Eye (tissue), 1 donor: ENCODE measurements around the gene PIK3C2G.

Experiments
- DNase-seq: peaks from one replicate; pipeline ENCODE4 v3.0.0-alpha.2; 2015

The PIK3C2G gene

DNA sequence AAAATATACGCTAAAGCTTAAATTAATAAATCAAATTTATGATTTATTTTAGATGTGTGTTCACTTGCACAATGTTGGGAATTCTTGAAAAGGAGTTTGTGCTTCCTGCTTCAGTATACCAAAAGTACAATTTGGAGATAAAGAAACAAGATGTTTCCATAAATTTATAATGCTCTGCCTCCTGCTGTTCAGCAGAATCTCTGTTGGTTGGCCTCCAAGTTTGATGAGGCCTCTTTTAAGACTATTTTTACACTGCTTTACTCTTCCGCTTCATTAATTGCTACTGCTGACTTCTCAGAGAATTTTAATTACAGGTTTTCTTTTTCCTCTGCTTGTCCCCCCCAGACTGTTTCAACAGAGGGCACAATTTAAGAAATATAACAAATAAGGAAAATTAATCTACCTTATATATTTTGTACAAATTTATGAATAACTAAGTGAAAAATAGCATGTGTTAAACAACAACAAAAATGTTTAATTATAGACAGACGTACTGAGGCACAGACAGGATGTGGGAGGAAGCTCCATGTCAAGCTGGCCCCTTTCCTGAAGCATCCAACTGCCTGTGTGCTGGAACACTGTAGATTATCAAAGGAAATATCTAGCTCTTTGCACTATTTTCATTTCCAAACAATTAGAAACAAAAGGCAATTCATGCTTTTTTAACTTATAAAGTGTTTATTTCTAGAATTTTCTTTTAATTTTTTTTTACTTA, 83.9 kb downstream of the PIK3C2G start:
- peak; percentile 8 for DNase-seq

GRCh38 chr12:18352312-18352711, 91.0 kb downstream of the PIK3C2G start:
- no peak for DNase-seq

DNA sequence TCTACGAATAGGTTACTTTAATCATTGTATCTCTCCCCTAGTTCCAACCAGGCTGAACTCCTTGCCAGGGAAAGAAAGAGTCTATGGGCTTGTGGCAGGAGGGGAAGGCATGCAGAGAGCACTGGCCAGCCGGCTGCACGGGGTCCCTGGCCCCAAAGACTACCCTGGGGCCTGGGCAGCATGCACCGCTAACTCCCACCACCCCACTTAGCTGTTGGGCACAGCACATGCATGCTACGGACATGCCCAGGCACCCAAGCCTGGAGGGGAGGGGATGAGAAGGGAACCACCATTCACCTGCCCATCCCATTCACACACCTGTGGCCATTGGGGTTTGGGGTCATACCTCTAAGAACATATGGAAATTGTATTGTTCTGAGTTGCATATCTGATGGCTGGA, 94.1 kb downstream of the PIK3C2G start:
- no peak for DNase-seq

DNA sequence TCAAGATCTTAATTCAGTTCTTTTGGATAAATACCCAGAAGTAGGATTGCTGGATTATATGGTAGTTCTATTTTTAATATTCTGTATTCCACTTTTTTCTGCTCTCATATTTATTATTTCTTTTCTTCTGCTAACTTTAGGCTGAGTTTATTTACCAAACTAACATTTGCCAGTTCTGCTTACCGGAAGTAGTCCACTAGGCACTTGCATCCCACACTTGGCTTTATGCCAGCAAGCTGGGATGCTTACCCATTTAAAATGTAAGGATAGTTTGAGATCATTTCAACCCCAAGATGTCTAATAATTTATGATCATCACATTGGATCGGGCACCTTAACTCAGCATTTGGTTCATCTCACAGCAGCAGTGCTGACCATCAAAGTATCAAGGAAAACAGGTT, 96.8 kb downstream of the PIK3C2G start:
- DNase-seq: no peak

- DNase-seq: no peak
Measured at GRCh38 chr12:18358930-18359329, 97.6 kb downstream of the PIK3C2G start.

GRCh38 chr12:18361433-18361832, 100.1 kb downstream of the PIK3C2G start:
- no peak for DNase-seq

- no peak for DNase-seq
Measured at GRCh38 chr12:18363321-18363720, 102.0 kb downstream of the PIK3C2G start.

- no peak for DNase-seq
Measured at GRCh38 chr12:18368594-18368993, 107.3 kb downstream of the PIK3C2G start.

- peak; percentile 15 for DNase-seq
Measured at GRCh38 chr12:18373181-18373580, 111.9 kb downstream of the PIK3C2G start.

DNA sequence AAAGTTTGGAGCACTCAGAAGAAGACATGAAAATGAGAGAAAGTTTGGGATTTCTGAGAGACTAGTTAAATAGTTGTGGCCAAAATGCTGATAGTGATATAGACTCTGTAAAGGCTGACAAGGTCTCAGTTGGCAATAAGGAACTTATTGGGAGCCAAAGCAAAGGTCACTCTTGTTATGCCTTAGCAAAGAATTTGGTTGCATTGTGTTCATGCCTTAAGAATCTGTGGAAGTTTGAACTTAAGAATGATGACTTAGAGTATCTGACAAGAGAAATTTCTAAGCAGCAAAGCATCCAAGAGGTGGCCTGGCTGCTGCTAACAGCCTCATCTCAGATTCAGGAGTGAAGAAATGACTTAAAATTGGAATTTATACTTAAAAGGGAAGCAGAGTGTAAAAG, 113.8 kb downstream of the PIK3C2G start:
- no peak for DNase-seq

GRCh38 chr12:18375583-18375982, 114.3 kb downstream of the PIK3C2G start:
- DNase-seq: no peak

GRCh38 chr12:18382236-18382885, 121.0 kb downstream of the PIK3C2G start:
- peak; percentile 54 for DNase-seq

DNA sequence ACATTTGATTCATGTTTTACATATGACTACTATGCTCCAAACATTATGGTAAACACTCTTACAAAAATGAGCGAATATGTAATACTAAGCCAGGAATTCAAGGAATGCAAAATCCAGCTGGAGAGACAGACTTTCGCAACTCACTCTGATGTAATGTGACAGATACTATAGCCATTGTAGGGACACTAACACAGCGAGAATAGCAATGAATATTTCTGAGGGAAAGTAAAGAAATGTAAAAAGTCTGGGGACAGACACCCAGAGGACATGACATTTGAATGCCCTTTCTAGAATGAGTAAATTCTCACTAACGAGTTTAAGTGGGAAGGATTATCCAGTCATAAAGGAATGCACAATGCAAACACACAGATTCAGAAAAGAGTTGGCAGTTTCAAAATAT, 121.9 kb downstream of the PIK3C2G start:
- peak; percentile 85 for DNase-seq

DNA sequence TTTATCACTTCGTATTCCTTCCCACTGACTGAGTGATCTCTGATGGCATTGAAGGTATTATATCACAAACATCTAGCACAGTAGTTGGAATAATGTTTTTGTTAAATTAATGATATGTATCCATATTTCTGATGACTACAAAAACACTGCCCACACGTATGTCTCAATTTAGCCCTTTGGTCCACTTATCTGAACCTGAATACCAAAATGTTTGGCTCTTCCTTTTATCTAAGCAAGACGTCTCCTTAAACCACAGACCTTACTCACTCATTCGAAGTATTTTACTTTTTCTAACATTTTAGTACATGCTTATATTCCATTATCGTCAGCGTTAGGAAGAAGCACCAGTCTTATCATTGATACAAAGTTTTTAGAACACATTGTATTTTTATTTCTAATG, 126.4 kb downstream of the PIK3C2G start:
- DNase-seq: no peak

- DNase-seq: no peak
Measured at GRCh38 chr12:18389820-18390219, 128.5 kb downstream of the PIK3C2G start.

DNA sequence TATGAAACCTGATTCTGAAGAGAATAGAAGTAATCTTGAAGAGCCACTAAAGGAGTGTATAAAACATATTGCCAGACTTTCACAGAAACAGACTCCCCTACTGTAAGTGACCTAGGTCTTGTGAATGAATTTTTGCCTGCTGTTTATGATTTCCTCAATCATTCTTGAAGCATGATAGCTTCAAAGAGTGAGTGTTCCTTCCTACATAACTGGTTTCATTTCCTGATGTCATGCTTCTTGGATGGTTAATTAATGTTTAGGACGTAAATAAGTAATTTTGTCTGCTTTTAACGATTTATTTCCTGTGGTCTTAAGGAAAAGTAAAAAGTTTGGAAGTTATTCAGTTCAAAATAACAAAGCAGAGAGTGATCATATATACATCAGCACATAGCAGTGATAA, 129.8 kb downstream of the PIK3C2G start:
- DNase-seq: peak; percentile 19

DNA sequence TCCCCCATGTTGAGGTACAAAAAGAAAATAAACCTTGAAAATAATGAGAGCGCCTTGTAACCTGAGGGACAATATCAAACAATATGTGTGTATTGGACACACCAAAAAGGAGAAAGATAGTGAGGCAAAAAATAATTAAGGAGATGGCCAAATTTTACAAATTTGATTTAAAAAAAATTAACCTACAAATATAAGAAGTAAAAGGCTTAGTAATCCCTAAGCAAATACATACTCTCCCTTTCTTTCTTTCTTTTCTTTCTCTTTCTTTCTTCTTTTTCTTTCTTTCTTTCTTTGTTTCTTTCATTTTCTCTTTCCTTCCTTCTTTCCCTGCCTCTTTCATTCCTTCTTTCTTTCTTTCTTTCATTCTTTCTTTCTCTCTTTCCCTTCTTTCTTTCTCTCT, 133.4 kb downstream of the PIK3C2G start:
- no peak for DNase-seq

GRCh38 chr12:18400186-18400585, 138.9 kb downstream of the PIK3C2G start:
- no peak for DNase-seq

- no peak for DNase-seq
Measured at GRCh38 chr12:18402872-18403611, 141.7 kb downstream of the PIK3C2G start.

- DNase-seq: no peak
Measured at GRCh38 chr12:18411453-18411852, 150.1 kb downstream of the PIK3C2G start.

GRCh38 chr12:18414671-18415070, 153.4 kb downstream of the PIK3C2G start:
- no peak for DNase-seq

DNA sequence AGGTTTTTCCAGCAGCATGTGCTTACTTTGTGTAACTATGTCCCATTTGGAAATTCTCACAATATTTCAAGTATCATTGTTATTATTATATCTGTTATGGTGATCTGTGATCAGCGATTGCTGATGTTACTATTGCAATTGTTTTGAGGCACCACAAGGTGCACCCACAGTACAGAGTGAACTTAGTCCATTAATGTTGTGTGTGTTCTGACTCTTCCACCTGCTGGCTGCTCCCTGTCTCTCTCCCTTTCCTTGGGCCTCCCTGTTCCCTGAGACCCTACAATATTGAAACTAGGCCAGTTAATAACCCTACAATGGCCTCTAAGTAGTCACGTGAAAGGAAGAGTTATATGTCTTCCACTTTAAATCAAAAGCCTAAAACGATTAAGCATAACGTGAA, 153.9 kb downstream of the PIK3C2G start:
- no peak for DNase-seq

- DNase-seq: no peak
Measured at GRCh38 chr12:18416412-18416811, 155.1 kb downstream of the PIK3C2G start.

DNA sequence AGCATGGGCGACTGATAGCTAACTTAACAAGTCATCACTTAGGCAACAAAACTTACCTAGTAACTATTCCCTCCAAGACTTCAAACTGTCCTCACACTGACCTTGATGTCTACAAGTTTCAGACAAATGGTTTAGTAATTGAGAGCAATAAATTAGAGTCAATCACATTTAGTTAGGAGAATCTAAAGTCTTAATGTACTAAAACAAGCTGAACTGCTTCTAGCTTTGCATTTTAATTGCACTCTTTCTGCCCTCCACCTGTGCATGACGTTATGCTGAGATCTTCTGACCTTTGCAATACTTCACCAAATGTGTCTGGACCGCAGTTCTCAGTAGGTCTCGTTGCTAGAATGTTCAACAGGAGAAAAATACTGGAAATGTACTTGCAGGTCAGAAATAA, 158.0 kb downstream of the PIK3C2G start:
- no peak for DNase-seq
